NCI-H1092 treated with DMSO at 0.1 percent for 48 hours (cell line): ENCODE measurements around the gene TMX3.
A peak's percentile ranks its signal among the peaks of the same experiment; 100 is the strongest.

Experiments
- DNase-seq: peaks from one replicate; lab custom pipeline; 2025; lab: John Stamatoyannopoulos, UW

The TMX3 gene, protein sequence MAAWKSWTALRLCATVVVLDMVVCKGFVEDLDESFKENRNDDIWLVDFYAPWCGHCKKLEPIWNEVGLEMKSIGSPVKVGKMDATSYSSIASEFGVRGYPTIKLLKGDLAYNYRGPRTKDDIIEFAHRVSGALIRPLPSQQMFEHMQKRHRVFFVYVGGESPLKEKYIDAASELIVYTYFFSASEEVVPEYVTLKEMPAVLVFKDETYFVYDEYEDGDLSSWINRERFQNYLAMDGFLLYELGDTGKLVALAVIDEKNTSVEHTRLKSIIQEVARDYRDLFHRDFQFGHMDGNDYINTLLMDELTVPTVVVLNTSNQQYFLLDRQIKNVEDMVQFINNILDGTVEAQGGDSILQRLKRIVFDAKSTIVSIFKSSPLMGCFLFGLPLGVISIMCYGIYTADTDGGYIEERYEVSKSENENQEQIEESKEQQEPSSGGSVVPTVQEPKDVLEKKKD

DNA sequence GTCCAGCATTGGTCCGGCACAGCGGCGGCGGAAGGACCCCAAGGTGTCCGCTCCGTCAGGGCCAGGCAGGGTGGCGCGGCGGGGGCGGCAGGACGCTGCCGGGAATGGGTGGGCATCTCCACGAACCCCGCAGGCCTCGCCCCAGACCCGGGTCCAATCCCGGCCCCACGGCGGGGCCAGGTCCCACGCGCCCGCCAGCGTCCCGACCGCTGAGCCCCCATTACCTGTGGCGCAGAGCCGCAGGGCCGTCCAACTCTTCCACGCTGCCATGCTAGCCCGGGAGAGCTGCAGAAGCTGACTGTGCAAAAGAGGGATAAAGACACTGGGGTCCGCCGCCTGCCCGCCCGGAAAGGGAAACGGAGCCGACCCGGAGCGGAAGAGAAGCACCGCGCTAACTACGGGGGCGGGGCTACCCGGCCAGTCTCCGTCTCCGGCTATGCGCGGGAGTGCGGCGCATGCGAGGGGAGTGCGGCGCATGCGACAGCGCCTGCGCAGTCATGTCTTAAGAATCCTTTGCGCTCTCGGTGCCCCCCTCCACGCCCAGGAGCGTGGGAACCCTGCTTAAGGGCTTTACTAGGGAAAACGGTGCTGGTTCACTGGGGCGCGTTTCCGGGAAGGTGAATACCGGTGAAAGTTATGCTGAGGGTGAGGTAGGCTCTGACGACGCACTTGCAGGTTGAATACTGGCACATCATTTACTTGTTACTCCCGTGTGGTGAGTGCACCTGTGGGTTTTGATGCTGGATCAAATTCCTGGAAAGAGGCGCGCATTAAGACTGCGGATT lies at the start of gene TMX3:
TMX3 (minus strand) TSS at position 397 of the 785 bp plus-strand sequence; CDS start at position 270, 127 bp downstream.
- DNase-seq: peak; percentile 97

- no peak for DNase-seq
These were observed 49.1 kb upstream of the TMX3 start for GRCh38 chr18:68764016-68764415.

DNA sequence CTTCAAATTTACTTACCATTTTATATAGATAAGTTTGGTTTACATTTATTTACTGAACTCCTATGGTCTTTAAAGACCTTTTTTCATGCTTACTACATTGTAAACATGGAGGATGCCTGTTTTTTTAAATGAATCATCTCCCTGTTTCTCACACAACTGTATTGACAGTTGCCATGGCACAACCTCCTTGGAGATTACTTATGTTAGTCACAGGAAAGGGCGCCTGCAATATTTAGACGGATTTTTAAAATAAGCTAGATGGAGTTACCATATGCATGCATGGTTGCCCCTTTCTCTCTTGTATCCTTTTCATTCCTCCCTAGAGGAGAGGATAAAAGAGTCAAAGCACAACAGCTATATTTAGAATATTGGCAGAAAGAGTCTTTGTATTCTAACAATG lies 48.2 kb upstream of the TMX3 start:
- DNase-seq: no peak

- DNase-seq: no peak
These were observed 44.4 kb upstream of the TMX3 start for GRCh38 chr18:68759308-68759707.

DNA sequence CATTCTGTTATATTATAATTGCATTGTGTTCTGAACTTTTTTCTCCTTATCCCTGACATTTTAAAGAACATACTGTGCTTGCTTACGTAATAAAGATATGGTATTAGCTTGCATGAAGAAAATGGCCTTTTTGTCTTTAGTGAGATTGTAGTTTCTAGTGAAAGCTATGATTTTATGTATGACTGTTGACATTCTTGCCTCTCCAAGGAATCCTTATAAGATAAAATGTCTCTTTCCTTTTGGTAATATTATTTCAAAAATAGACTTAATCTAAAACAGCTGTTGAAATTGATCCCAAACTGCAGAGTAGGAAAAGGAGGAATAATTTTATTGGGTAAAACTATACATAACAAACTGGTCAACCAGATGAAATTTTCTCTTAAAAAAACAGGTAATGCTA lies 42.2 kb upstream of the TMX3 start:
- no peak for DNase-seq

DNA sequence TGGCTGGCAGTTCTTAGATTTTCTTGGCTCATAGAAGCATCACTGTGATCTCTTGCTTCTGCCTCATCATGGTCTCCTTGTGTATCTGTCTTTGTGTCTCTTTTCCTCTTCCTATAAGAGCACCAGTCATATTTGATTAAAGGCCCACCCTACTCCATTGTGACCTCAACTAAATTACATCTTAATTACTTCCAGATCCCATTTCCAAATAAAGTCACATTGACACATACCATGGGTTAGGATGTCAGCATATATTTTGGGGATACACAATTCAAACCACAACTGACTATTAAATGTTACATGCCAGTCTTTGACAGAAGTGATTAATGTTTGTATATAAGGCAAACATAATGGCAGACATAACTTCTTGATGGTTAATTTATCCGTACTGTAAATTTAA lies 27.3 kb upstream of the TMX3 start:
- DNase-seq: no peak

DNA sequence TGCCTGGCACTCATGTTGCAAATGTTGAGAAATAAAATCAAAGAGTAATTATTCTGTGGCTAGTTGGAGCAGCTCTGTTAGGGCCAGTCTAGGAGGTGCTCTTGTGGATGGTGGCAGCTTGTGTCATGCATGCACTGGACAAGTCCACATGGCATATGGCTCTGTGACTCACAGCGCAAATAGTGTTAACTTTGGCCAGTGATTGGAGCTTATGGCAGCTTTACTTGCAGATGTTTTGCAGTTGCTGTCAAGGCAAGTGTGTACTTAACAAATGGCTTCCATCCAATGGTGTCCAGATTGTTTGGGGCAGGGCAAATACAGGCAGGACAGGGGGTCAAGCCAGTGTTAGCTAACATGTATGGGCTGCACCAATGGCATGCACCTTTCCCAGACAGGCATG lies 26.1 kb upstream of the TMX3 start:
- DNase-seq: no peak

DNA sequence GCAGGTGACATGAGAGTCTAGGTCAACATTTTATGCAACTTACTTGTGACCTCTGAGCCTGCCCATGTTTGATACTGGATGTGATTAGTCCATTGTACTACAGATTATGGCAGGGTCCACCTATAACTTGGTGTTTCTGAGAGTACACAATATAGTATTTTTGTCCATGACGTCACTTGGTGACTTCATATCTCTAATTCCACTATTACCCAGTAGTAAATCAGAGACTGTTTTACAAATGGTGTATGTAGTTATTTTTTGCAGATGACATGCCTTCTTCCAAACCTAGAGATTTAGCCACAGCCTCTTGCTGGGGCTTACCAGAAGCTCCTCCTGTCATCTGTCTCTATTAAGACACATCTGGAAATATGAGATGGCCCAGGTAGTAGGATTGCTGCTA lies 24.6 kb upstream of the TMX3 start:
- DNase-seq: no peak

GRCh38 chr18:68738564-68738963 lies 23.7 kb upstream of the TMX3 start:
- no peak for DNase-seq

GRCh38 chr18:68735483-68736343 lies 20.8 kb upstream of the TMX3 start:
- DNase-seq: peak; percentile 62

GRCh38 chr18:68734308-68734707 lies 19.4 kb upstream of the TMX3 start:
- no peak for DNase-seq

- DNase-seq: no peak
These were observed 18.8 kb upstream of the TMX3 start for GRCh38 chr18:68733707-68734106.

DNA sequence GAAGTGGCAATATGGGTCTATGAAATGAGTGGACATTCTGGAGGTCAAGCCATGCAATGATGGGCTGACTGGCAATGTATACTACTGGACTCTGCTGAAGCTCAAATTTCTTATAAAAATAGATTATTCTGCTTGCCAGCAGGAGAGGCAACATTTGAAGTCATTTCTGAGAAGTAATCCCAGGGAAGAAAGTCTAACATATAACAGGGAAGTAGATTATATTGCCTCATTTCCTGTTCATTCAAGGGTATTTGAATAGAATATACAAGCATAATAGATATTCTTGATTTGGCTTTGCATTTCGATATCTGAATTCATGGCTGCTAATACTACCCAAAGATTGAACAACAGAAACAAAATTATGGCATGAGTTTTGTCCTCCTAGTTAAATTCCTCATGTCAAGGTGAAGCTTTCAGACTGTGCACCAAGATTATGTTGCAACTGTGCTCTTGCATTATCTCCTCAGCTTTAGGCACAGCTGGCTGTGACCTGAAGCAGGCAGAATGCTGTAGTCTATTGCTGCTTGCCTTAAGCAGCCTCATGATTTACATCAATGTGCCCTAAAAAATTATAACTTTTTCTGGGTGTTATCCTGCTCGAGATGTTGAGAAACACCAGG lies 13.3 kb upstream of the TMX3 start:
- no peak for DNase-seq

GRCh38 chr18:68727506-68727905 lies 12.6 kb upstream of the TMX3 start:
- DNase-seq: no peak

DNA sequence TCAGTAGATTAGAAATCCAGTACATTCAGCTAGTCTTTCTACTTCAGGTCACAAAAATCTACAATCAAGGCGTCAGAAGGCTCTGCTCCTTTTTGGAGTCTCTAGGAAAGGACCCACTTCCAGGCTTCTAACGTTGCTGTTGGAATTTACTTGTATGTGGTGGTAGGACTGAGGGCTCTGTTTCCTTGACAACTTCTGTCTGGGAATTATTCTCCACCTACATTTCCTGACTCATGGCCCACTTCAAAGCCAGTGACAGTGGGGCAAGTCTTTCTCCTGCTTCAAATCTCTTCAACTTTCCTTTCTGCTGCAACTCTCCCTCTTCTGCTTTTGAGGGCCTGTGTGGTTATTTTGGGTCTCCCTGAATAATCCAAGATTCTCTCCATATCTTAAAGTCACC lies 10.4 kb upstream of the TMX3 start:
- no peak for DNase-seq

DNA sequence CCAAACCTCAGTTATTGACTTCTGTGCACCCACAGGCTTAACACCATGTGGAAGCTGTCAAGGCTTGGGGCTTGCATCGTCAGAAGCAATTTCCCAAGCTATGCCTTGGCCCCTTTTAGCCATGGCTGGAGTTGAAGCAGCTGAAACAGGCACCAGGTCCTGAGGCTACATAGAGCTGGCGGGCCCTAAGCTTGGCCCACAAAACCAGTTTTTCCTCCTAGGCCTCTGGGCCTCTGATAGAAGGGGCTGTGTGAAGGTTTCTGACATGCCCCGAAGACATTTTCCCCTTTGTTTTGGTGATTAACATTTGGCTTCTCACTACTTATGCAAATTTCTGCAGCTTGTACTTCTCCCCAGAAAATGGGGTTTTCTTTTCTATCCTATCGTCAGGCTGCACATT lies 9.1 kb upstream of the TMX3 start:
- no peak for DNase-seq

GRCh38 chr18:68723539-68723938 lies 8.6 kb upstream of the TMX3 start:
- DNase-seq: no peak

GRCh38 chr18:68722821-68723220 lies 7.9 kb upstream of the TMX3 start:
- no peak for DNase-seq

- DNase-seq: no peak
These were observed 7.0 kb upstream of the TMX3 start for GRCh38 chr18:68721681-68722583.

- peak; percentile 48 for DNase-seq
These were observed 569 bp downstream of the TMX3 start for GRCh38 chr18:68714366-68714711.

- DNase-seq: no peak
These were observed 1.1 kb downstream of the TMX3 start for GRCh38 chr18:68713796-68714195.
